ENCODE measurements around the gene SLCO2A1.
A peak's percentile ranks its signal among the peaks of the same experiment; 100 is the strongest.

SLCO2A1 gene

GRCh38 chr3:134037168-134037567 lies 7.4 kb upstream of the SLCO2A1 start:
- Histone ChIP-seq H2AFZ (ENCODE audit: low read depth, low read length) (no peak overlapping the region), H3K4me1 (ENCODE audit: insufficient read depth, low read length) (no peaks in the 10 kb centered on the region), H3K4me3 (ENCODE audit: low read length) (no peak overlapping the region), H3K9me3 (ENCODE audit: low read length) (no peaks in the 10 kb centered on the region), H3K27me3 (ENCODE audit: insufficient read depth, low read length) (peaks cover 7% of the 10 kb centered on the region), H3K36me3 (ENCODE audit: insufficient read depth, low read length) (no peaks in the 10 kb centered on the region)

- Histone ChIP-seq H2AFZ (ENCODE audit: low read depth, low read length) (no peak overlapping the region), H3K9me3 (ENCODE audit: low read length) (peaks cover under 1% of the 10 kb centered on the region), H3K4me3 (ENCODE audit: low read length) (no peak overlapping the region), H3K4me1 (ENCODE audit: insufficient read depth, low read length) (no peaks in the 10 kb centered on the region), H3K27me3 (ENCODE audit: insufficient read depth, low read length) (peaks cover 16% of the 10 kb centered on the region), H3K36me3 (ENCODE audit: insufficient read depth, low read length) (no peaks in the 10 kb centered on the region)
Measured at GRCh38 chr3:134036291-134036690, 6.6 kb upstream of the SLCO2A1 start.

- Histone ChIP-seq H3K4me3 (ENCODE audit: low read length) (no peak overlapping the region), H3K36me3 (ENCODE audit: insufficient read depth, low read length) (no peaks in the 10 kb centered on the region), H3K4me1 (ENCODE audit: insufficient read depth, low read length) (no peaks in the 10 kb centered on the region), H3K27me3 (ENCODE audit: insufficient read depth, low read length) (peaks cover 21% of the 10 kb centered on the region), H2AFZ (ENCODE audit: low read depth, low read length) (no peak overlapping the region), H3K9me3 (ENCODE audit: low read length) (peaks cover 4% of the 10 kb centered on the region)
Measured at GRCh38 chr3:134035836-134036235, 6.1 kb upstream of the SLCO2A1 start.

- Histone ChIP-seq H3K36me3 (ENCODE audit: insufficient read depth, low read length) (no peaks in the 10 kb centered on the region), H2AFZ (ENCODE audit: low read depth, low read length) (no peak overlapping the region), H3K27me3 (ENCODE audit: insufficient read depth, low read length) (peaks cover 31% of the 10 kb centered on the region), H3K4me3 (ENCODE audit: low read length) (no peak overlapping the region), H3K9me3 (ENCODE audit: low read length) (peaks cover 4% of the 10 kb centered on the region), H3K4me1 (ENCODE audit: insufficient read depth, low read length) (peaks cover 5% of the 10 kb centered on the region)
Measured at GRCh38 chr3:134034005-134034785, 4.5 kb upstream of the SLCO2A1 start.

- H3K36me3 ChIP-seq (ENCODE audit: insufficient read depth, low read length), result no peaks in the 10 kb centered on the region
- H2AFZ ChIP-seq (ENCODE audit: low read depth, low read length), result no peak overlapping the region
- H3K4me3 ChIP-seq (ENCODE audit: low read length), result no peak overlapping the region
- H3K4me1 ChIP-seq (ENCODE audit: insufficient read depth, low read length), result peaks cover 7% of the 10 kb centered on the region
- H3K27me3 ChIP-seq (ENCODE audit: insufficient read depth, low read length), result peaks cover 38% of the 10 kb centered on the region
- peaks cover 4% of the 10 kb centered on the region for H3K9me3 ChIP-seq (ENCODE audit: low read length)
Measured at GRCh38 chr3:134033315-134033996, 3.7 kb upstream of the SLCO2A1 start.

GRCh38 chr3:134031348-134031915 lies 1.7 kb upstream of the SLCO2A1 start:
- no peaks in the 10 kb centered on the region for H3K36me3 ChIP-seq (ENCODE audit: insufficient read depth, low read length)
- H2AFZ ChIP-seq (ENCODE audit: low read depth, low read length), result no peak overlapping the region
- peaks cover 51% of the 10 kb centered on the region for H3K27me3 ChIP-seq (ENCODE audit: insufficient read depth, low read length)
- peaks cover 4% of the 10 kb centered on the region for H3K9me3 ChIP-seq (ENCODE audit: low read length)
- H3K4me3 ChIP-seq (ENCODE audit: low read length), result no peak overlapping the region
- H3K4me1 ChIP-seq (ENCODE audit: insufficient read depth, low read length), result peaks cover 7% of the 10 kb centered on the region

GRCh38 chr3:134030379-134031347 lies 938 bp upstream of the SLCO2A1 start:
- H3K36me3 ChIP-seq (ENCODE audit: insufficient read depth, low read length), result no peaks in the 10 kb centered on the region
- H3K4me3 ChIP-seq (ENCODE audit: low read length), result no peak overlapping the region
- H3K4me1 ChIP-seq (ENCODE audit: insufficient read depth, low read length), result peaks cover 7% of the 10 kb centered on the region
- H2AFZ ChIP-seq (ENCODE audit: low read depth, low read length), result no peak overlapping the region
- H3K27me3 ChIP-seq (ENCODE audit: insufficient read depth, low read length), result peaks cover 51% of the 10 kb centered on the region
- peaks cover 4% of the 10 kb centered on the region for H3K9me3 ChIP-seq (ENCODE audit: low read length)

GRCh38 chr3:134029256-134029733 lies 430 bp downstream of the SLCO2A1 start:
- H3K36me3 ChIP-seq (ENCODE audit: insufficient read depth, low read length), result no peaks in the 10 kb centered on the region
- H2AFZ ChIP-seq (ENCODE audit: low read depth, low read length), result peak overlapping the region; percentile 77

GRCh38 chr3:134028486-134029255 lies 1.1 kb downstream of the SLCO2A1 start:
- Histone ChIP-seq H3K4me3 (ENCODE audit: low read length) (peak overlapping the region; percentile 20), H3K9me3 (ENCODE audit: low read length) (peaks cover 4% of the 10 kb centered on the region), H3K4me1 (ENCODE audit: insufficient read depth, low read length) (peaks cover 7% of the 10 kb centered on the region), H3K36me3 (ENCODE audit: insufficient read depth, low read length) (no peaks in the 10 kb centered on the region), H3K27me3 (ENCODE audit: insufficient read depth, low read length) (peaks cover 47% of the 10 kb centered on the region), H2AFZ (ENCODE audit: low read depth, low read length) (no peak overlapping the region)

More at GRCh38 chr3:134029256-134029733, 430 bp downstream of the SLCO2A1 start:
- H3K9me3 ChIP-seq (ENCODE audit: low read length), result peaks cover 4% of the 10 kb centered on the region
- peaks cover 7% of the 10 kb centered on the region for H3K4me1 ChIP-seq (ENCODE audit: insufficient read depth, low read length)
- H3K27me3 ChIP-seq (ENCODE audit: insufficient read depth, low read length), result peaks cover 51% of the 10 kb centered on the region
- H3K4me3 ChIP-seq (ENCODE audit: low read length), result peak overlapping the region; percentile 20

- Histone ChIP-seq H3K36me3 (ENCODE audit: insufficient read depth, low read length) (no peaks in the 10 kb centered on the region), H3K9me3 (ENCODE audit: low read length) (peaks cover 4% of the 10 kb centered on the region), H2AFZ (ENCODE audit: low read depth, low read length) (no peak overlapping the region), H3K4me1 (ENCODE audit: insufficient read depth, low read length) (peaks cover 7% of the 10 kb centered on the region), H3K27me3 (ENCODE audit: insufficient read depth, low read length) (peaks cover 44% of the 10 kb centered on the region), H3K4me3 (ENCODE audit: low read length) (no peak overlapping the region)
Measured at GRCh38 chr3:134027631-134028030, 2.1 kb downstream of the SLCO2A1 start.

- Histone ChIP-seq H3K36me3 (ENCODE audit: insufficient read depth, low read length) (no peaks in the 10 kb centered on the region), H3K4me3 (ENCODE audit: low read length) (no peak overlapping the region), H3K9me3 (ENCODE audit: low read length) (no peaks in the 10 kb centered on the region), H2AFZ (ENCODE audit: low read depth, low read length) (no peak overlapping the region), H3K4me1 (ENCODE audit: insufficient read depth, low read length) (no peaks in the 10 kb centered on the region), H3K27me3 (ENCODE audit: insufficient read depth, low read length) (peaks cover 3% of the 10 kb centered on the region)
Measured at GRCh38 chr3:134020135-134020680, 9.5 kb downstream of the SLCO2A1 start.

- peaks cover 3% of the 10 kb centered on the region for H3K27me3 ChIP-seq (ENCODE audit: insufficient read depth, low read length)
- no peak overlapping the region for H3K4me3 ChIP-seq (ENCODE audit: low read length)
- H3K36me3 ChIP-seq (ENCODE audit: insufficient read depth, low read length), result no peaks in the 10 kb centered on the region
- no peak overlapping the region for H2AFZ ChIP-seq (ENCODE audit: low read depth, low read length)
- H3K4me1 ChIP-seq (ENCODE audit: insufficient read depth, low read length), result no peaks in the 10 kb centered on the region
- no peaks in the 10 kb centered on the region for H3K9me3 ChIP-seq (ENCODE audit: low read length)
Measured at GRCh38 chr3:134018850-134019249, 10.9 kb downstream of the SLCO2A1 start.
